Measurements from ENCODE around the gene SLC6A13. TPM values are rescaled to one million over a fixed set of nuclear protein-coding genes. Genes with fewer than 3 reads are reported as not detected.

SLC6A13 gene
- total RNA-seq, 2 experiments from 2014 or later, result 0.11 to 0.60 TPM

DNA sequence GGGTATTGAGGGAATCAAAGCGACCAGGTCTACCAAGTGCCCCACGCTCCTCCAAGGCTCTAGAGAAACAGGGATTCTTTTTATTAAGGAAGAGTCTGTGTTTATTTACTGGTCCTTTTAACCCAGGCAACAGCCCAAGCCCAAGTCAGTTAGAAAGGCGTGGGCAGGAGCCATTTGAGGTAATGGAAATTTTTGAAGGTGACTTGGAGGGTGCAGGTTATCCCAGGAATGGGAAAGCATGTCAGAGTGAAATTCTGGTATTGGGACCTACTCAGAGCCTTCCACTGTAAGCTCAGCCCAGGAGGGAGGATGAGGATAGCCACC, 51.5 kb downstream of the SLC6A13 start:
- no peaks in the 10 kb centered on the region for H3K4me1 ChIP-seq (ENCODE audit: insufficient read depth, low read length)
- TF ChIP-seq CTCF (IDR thresholded peaks at IDR 0.05), result no peak
- DNase-seq (no peak), ATAC-seq (ENCODE audit: poor library complexity) (no peak)
- POLR2A ChIA-PET, result no interaction called here
- Mint-ChIP-seq H3K4me3 (no peak overlapping the region), H3K27ac (no peak overlapping the region), H3K4me1 (ENCODE audit: low read depth) (no peaks in the 10 kb centered on the region), H3K36me3 (ENCODE audit: low read depth) (no peaks in the 10 kb centered on the region), H3K27me3 (peaks cover 54% of the 10 kb centered on the region), H3K9me3 (no peaks in the 10 kb centered on the region)
- no peak overlapping the region for H3K27ac ChIP-seq (ENCODE audit: low read depth in 1 of 2, low read length in 2 of 2)
- H3K9me3 ChIP-seq (ENCODE audit: control insufficient read depth in 1 of 2, insufficient read depth in 1 of 2, low read length in 2 of 2), result peaks cover 0 to 5% of the 10 kb centered on the region in 2 experiments
- CTCF ChIA-PET, result no interaction called here
- H3K36me3 ChIP-seq (ENCODE audit: insufficient read depth, low read length), result no peaks in the 10 kb centered on the region
- intact Hi-C loops (cut with DNase I, micrococcal nuclease), result no loop called here
- H3K27me3 ChIP-seq (ENCODE audit: control insufficient read depth in 1 of 2, insufficient read depth in 2 of 2, low read length in 2 of 2), result peaks cover 20 to 37% of the 10 kb centered on the region in 2 experiments
- no peak overlapping the region for H3K4me3 ChIP-seq (ENCODE audit: low read length)

GRCh38 chr12:210277-211141, 52.1 kb downstream of the SLC6A13 start:
- Histone ChIP-seq H3K9me3 (ENCODE audit: control insufficient read depth in 1 of 2, insufficient read depth in 1 of 2, low read length in 2 of 2) (peaks cover 0 to 5% of the 10 kb centered on the region in 2 experiments), H3K4me3 (ENCODE audit: low read length) (no peak overlapping the region), H3K27me3 (ENCODE audit: control insufficient read depth in 1 of 2, insufficient read depth in 2 of 2, low read length in 2 of 2) (peaks cover 20 to 37% of the 10 kb centered on the region in 2 experiments), H3K36me3 (ENCODE audit: insufficient read depth, low read length) (no peaks in the 10 kb centered on the region), H3K4me1 (ENCODE audit: insufficient read depth, low read length) (no peaks in the 10 kb centered on the region), H3K27ac (ENCODE audit: low read depth in 1 of 2, low read length in 2 of 2) (no peak overlapping the region)
- no peak for ATAC-seq (ENCODE audit: poor library complexity)
- no peak for DNase-seq
- intact Hi-C loops (cut with DNase I, micrococcal nuclease), result no loop called here
- Mint-ChIP-seq H3K4me3 (no peak overlapping the region), H3K27ac (no peak overlapping the region), H3K4me1 (ENCODE audit: low read depth) (no peaks in the 10 kb centered on the region), H3K9me3 (no peaks in the 10 kb centered on the region), H3K36me3 (ENCODE audit: low read depth) (no peaks in the 10 kb centered on the region), H3K27me3 (peaks cover 60% of the 10 kb centered on the region)
- ChIA-PET CTCF (no interaction called here), POLR2A (no interaction called here)
- TF ChIP-seq CTCF (IDR thresholded peaks at IDR 0.05), result no peak

DNA sequence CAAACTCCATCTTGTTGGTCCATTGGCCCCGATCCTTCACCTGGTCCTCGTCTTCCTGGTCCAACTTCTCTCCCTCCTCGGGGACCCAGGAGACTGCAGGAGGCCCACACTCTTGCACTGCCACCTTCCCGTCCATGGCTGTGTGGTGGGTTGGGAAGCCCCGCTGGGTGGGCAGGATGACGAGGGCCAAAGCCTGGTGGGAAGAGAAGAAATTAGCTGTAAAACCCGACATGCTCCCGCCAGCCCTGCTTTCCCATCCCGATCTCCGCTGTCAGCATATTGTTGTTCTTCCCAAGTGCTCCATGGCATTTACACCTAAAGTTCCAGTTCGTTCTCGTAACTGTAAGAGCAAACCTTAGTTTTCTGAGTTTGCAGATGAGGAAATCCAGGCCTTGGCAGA, 52.8 kb downstream of the SLC6A13 start:
- ChIA-PET POLR2A (no interaction called here), CTCF (no interaction called here)
- Histone ChIP-seq H3K36me3 (ENCODE audit: insufficient read depth, low read length) (no peaks in the 10 kb centered on the region), H3K27me3 (ENCODE audit: control insufficient read depth in 1 of 2, insufficient read depth in 2 of 2, low read length in 2 of 2) (peaks cover 24 to 40% of the 10 kb centered on the region in 2 experiments), H3K9me3 (ENCODE audit: control insufficient read depth in 1 of 2, insufficient read depth in 1 of 2, low read length in 2 of 2) (peaks cover 0 to 5% of the 10 kb centered on the region in 2 experiments), H3K4me1 (ENCODE audit: insufficient read depth, low read length) (no peaks in the 10 kb centered on the region), H3K4me3 (ENCODE audit: low read length) (no peak overlapping the region), H3K27ac (ENCODE audit: low read depth in 1 of 2, low read length in 2 of 2) (no peak overlapping the region)
- H3K4me1 Mint-ChIP-seq (ENCODE audit: low read depth), result no peaks in the 10 kb centered on the region
- no peaks in the 10 kb centered on the region for H3K36me3 Mint-ChIP-seq (ENCODE audit: low read depth)
- no peak overlapping the region for H3K4me3 Mint-ChIP-seq
- H3K27ac Mint-ChIP-seq, result no peak overlapping the region
- intact Hi-C loops (cut with DNase I, micrococcal nuclease), result no loop called here
- no peaks in the 10 kb centered on the region for H3K9me3 Mint-ChIP-seq
- DNase-seq, result no peak
- peaks cover 67% of the 10 kb centered on the region for H3K27me3 Mint-ChIP-seq
- no peak for TF ChIP-seq CTCF (IDR thresholded peaks at IDR 0.05)
- no peak for ATAC-seq (ENCODE audit: poor library complexity)
